Fibroblast of skin of right biceps (primary cell): ENCODE data around the gene LEFTY2.
"Not testable (repeated sequence)": the region's sequence is repeated elsewhere in the genome, so short reads cannot be mapped to it uniquely, and the experiment has no call there.

ENCODE experiments used
- DNase-seq: peaks from one replicate; pipeline ENCODE4 v3.0.0-alpha.2; 2013

The LEFTY2 gene

GRCh38 chr1:225899044-225899925 lies 41.7 kb downstream of the LEFTY2 start:
- no peak for DNase-seq

DNA sequence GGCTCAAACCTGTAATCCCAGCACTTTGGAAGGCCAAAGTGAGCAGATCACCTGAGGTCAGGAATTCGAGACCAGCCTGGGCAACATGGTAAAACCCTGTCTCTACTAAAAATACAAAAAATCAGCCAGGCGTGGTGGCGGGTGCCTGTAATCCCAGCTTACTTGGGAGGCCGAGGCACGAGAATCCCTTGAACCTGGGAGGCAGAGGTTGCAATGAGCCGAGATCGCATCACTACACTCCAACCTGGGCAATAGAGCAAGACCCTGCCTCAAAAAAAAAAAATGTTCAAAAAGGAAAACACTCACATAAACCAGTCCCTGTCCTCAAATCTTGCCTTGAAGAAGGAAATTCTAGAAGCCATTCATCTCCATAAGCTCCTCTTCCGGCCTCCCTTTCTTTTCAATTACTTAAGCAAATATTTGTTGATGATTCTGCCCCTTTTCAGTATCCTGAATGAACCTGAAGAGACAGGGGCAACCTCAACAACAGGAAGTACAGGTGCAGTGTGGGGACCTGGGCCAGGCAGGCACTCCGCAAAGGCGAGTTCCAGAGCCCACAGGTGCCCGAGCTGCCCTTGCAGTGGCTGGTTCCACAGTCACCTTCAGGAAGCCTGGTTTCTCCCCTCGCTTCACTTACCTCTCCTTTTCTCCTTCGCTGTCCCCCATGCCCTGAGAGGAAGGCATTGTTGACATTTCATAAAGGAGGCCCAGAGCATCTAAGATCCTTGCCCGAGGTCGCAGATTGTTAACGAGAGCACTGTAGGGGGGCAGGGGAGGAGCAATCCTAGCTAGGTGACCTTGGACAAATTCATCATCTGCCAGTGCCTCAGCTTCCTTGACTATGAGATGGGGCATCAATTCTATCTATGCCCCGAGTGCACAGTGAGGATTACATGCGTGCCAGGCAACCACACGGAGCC lies 43.2 kb downstream of the LEFTY2 start:
- DNase-seq: no peak

DNA sequence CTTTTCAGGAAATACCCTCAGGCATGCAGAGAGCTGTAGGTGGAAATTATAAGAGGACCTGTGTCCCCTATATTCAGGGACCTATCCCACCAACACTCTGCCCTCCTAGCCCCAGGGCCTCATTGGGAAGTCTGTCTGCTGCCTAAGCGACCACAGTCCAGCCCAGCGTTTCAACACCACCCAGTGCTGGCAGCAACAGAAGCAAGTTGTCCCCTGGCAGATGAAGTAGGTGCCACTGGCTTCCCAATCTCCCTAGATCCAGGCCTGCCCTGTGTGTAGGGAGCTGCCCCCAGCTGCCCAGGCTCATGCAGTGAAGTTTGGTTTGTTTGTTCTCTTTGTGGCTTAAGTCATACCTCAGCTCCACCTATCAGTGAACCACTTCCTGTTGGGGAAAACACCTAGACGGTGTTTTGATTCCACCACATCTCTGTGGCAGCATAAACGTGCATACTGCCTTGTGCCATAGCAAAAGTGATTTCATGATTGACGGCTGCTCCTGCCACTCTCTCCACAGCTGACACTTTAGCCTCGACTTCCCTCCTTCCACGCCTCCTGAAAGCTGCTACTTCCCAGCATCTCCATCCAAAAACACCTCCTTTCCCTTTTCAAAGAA lies 44.0 kb downstream of the LEFTY2 start:
- DNase-seq: no peak

DNA sequence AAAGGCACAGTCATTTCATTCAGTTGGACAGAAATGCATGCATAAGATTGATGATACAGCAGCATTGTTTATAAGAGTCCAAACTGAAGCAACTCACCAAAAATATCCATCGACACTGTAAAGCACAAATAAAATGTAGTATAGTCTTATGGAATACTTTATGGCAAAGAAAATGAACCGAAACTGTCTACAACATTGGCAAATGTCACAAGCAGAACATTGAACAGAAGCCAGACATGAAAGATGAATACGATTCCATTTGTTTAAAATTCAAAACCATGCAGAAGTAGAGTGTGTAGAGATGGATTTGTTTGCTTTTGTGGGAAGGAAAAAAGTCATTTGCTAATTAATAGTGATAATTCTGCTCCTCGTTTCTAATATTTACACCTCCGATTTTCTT lies 44.5 kb downstream of the LEFTY2 start:
- no peak for DNase-seq

DNA sequence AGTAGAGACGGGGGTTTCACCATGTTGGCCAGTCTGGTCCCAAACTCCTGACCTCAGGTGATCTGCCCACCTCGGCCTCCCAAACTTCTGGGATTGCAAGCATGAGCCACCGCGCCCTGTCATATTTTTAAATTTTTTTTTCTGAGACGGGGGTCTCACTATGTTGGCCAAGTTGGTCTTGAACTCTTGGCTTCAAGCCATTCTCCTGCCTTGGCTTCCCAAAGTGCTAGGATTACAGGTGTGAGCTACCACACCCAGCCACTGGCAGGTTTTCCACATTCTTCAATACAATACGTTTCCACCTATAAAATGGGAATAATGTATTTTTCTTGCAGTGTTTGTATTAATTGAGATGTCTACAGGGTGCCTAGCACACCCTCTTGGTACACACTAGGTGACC lies 48.7 kb downstream of the LEFTY2 start:
- DNase-seq: no peak

DNA sequence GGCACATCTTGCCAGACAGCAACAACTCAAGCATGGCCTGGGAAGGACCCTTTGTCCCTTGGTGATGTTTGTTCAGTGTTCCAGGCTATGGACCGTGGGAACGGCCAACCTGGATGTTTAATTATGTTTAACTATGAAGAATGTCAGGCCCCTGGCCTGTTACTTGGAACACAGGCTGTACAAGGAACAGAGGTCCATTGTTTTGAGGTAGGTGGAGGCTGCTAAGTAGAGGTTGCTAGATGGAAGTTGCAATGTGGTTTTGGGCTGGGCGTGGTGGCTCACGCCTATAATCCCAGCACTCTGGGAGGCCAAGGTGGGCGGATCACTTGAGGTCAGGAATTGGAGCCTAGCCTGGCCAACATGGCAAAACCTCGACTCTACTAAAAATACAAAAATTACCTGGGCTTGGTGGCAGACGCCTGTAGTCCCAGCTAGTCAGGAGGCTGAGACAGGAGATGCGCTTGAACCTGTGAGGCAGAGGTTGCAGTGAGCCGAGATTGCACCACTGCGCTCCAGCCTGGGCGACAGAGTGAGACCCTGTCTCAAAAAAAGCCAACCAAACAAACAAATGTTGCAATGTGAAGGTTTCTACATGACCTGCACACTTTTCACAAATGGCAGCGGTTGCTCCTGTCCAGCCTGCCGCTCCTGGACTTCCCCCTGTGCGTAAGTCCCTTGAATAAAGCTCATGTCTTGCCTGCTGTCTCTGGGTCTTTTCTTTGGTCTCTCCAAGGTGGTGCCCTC lies 49.6 kb downstream of the LEFTY2 start:
- no peak for DNase-seq

- no peak for DNase-seq
These were observed 50.4 kb downstream of the LEFTY2 start for GRCh38 chr1:225890346-225891228.

GRCh38 chr1:225889743-225890142 lies 51.3 kb downstream of the LEFTY2 start:
- DNase-seq: no peak

DNA sequence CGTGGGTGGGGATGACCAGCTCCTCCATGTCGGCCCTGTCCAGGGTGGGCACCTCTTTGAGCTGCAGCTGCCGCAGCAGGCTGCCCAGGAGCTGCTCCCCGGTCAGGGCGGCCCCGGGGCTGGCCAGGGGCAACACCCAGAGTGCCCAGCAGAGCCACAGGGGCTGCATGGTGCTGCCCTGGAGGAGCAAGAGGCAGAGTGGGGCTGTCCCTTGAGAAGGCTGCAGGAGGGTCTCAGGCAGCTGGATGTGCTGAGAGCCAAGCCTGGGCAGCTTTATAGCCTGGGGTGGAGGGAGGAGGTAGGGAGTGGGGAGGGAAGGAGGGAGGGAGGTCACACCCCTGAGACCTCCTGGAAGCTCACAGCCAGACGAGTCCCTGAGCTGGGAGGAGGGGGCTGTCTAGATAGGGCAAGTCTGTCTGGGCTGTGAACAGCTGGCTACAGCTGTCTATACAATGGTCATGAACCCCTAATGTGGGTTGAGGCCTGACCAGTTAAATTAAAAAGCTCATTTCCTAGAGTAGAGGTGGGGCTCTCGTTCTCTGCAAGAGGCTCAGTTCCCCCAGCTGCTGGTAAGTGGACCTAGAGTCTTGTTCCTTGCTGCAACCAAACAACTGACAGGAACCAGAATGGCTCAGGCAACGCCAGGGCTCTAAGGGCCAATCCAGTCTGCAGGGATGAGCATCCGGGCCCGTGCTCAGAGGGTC lies 52.0 kb downstream of the LEFTY2 start, which contains the start of gene LEFTY1:
Gene LEFTY1, minus strand, starts transcription at position 249 of the 704 bp plus-strand sequence. Its CDS starts 80 bp downstream, at position 169.
- DNase-seq: no peak

GRCh38 chr1:225888289-225888897 lies 52.6 kb downstream of the LEFTY2 start:
- DNase-seq: no peak

- DNase-seq: not testable (repeated sequence)
These were observed 53.3 kb downstream of the LEFTY2 start for GRCh38 chr1:225887554-225888288.

DNA sequence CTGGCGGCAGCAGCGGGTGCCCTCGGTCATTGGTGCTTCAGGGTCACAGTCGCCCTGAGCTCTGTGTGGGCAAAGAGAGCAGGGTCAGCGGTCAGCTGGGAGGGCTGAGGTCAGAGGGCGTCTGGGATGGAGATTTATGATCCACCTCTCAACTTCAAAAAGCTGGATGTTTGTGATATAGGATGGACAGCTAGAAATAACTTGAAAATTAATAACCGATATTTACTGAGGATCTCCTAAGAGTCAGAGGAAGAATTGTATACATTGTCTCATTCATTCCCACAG lies 54.0 kb downstream of the LEFTY2 start:
- no peak for DNase-seq
